ENCODE data around the gene NPHP4.

GRCh38 chr1:5986018-5986417 is 6.2 kb downstream of the NPHP4 start:
- TF ChIP-seq CTCF (IDR thresholded peaks at IDR 0.05), result no peak
- no peak for TF ChIP-seq POLR2A (IDR thresholded peaks at IDR 0.05)

Measured in lower leg skin (tissue), 3 donors.